ENCODE data around the gene CYP26B1.

- no peak for TF ChIP-seq POLR2A (IDR thresholded peaks at IDR 0.05; ENCODE audit: low read depth, low read length)
- TF ChIP-seq TAF1 (IDR thresholded peaks at IDR 0.05; ENCODE audit: borderline replicate concordance, low read depth, low read length) = no peak
These were observed 18.8 kb downstream of the CYP26B1 start for GRCh38 chr2:72128843-72129227.

All from GM12892 (cell line).